Eye (tissue), 1 donor: ENCODE measurements around the gene RIPOR3.
A peak's percentile ranks its signal among the peaks of the same experiment; 100 is the strongest.

Experiments used
- DNase-seq: peaks from one replicate; pipeline ENCODE4 v3.0.0-alpha.2; 2015

Gene RIPOR3

GRCh38 chr20:50690650-50691572, at the start of gene RIPOR3:
TSS of gene RIPOR3 (minus strand) at chr20:50691542. CDS start at chr20:50691128, 414 bp downstream.
- peak; percentile 75 for DNase-seq

GRCh38 chr20:50737352-50737751, 46.0 kb upstream of the RIPOR3 start:
- no peak for DNase-seq

GRCh38 chr20:50735813-50736212, 44.5 kb upstream of the RIPOR3 start:
- DNase-seq = no peak

- DNase-seq = no peak
These were observed 43.7 kb upstream of the RIPOR3 start for GRCh38 chr20:50734730-50735679.

- no peak for DNase-seq
These were observed 42.5 kb upstream of the RIPOR3 start for GRCh38 chr20:50733644-50734349.

- peak; percentile 69 for DNase-seq
These were observed 40.8 kb upstream of the RIPOR3 start for GRCh38 chr20:50731930-50732690.

GRCh38 chr20:50731055-50731929, 40.0 kb upstream of the RIPOR3 start, which contains the start of gene PARD6B:
TSS of gene PARD6B (plus strand) at chr20:50731580. CDS start at chr20:50731787, 207 bp downstream.
- DNase-seq = peak; percentile 99

GRCh38 chr20:50730765-50731054, 39.4 kb upstream of the RIPOR3 start:
- no peak for DNase-seq

- no peak for DNase-seq
These were observed 38.8 kb upstream of the RIPOR3 start for GRCh38 chr20:50729901-50730764.

GRCh38 chr20:50728981-50729874, 37.9 kb upstream of the RIPOR3 start:
- DNase-seq = no peak

GRCh38 chr20:50728486-50728980, 37.2 kb upstream of the RIPOR3 start:
- no peak for DNase-seq

GRCh38 chr20:50727792-50728485, 36.6 kb upstream of the RIPOR3 start:
- DNase-seq = no peak

- DNase-seq = no peak
These were observed 35.8 kb upstream of the RIPOR3 start for GRCh38 chr20:50726955-50727791.

GRCh38 chr20:50725724-50726005, 34.3 kb upstream of the RIPOR3 start:
- DNase-seq = no peak

- peak; percentile 71 for DNase-seq
These were observed 33.7 kb upstream of the RIPOR3 start for GRCh38 chr20:50724851-50725723.

GRCh38 chr20:50724112-50724725, 32.9 kb upstream of the RIPOR3 start:
- no peak for DNase-seq
